ENCODE results near the gene GAL3ST1. TPM values are rescaled to one million over a fixed set of nuclear protein-coding genes. Genes with fewer than 3 reads are reported as not detected.

GAL3ST1 gene
- total RNA-seq, 2 experiments from 2014 or later: not detected

DNA sequence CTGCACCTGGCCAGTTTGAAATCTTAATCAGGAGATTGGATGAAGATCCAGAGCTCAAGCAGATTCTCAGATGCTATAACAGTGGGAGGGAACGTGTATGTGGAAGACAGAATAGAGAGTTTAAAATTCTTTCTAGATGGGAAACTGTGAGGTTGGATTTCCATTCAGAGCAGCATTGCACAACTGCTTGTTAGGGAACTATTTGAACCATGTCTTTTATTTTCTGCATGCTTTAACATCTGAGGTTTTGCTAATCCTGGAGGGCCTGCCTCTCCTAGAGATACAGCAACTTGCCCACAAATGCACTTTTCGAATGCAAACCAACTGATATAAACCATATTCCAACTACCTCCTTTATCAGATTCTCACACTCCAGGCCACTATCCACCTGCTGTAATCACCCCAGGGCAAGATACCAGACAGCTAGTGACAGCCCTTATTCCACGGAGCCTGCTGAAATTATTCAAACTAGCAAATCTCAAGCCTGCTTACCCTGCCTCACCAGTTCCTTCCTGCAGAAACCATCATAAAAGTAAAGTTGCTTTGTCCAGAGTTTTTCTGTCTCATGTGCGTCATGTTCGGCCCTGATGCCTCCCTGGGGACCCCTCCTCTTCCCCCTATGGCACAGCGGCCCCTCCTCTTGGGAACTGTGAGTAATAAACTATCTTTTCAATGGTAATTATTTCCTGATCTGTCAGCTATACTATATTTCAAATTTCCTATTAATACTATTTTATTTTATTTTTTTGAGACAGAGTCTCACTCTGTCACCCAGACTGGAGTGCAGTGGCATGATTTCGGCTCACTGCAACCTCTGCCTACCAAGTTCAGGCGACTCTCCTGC is 50.6 kb downstream of the GAL3ST1 start:
- TF ChIP-seq, protein P1, sequence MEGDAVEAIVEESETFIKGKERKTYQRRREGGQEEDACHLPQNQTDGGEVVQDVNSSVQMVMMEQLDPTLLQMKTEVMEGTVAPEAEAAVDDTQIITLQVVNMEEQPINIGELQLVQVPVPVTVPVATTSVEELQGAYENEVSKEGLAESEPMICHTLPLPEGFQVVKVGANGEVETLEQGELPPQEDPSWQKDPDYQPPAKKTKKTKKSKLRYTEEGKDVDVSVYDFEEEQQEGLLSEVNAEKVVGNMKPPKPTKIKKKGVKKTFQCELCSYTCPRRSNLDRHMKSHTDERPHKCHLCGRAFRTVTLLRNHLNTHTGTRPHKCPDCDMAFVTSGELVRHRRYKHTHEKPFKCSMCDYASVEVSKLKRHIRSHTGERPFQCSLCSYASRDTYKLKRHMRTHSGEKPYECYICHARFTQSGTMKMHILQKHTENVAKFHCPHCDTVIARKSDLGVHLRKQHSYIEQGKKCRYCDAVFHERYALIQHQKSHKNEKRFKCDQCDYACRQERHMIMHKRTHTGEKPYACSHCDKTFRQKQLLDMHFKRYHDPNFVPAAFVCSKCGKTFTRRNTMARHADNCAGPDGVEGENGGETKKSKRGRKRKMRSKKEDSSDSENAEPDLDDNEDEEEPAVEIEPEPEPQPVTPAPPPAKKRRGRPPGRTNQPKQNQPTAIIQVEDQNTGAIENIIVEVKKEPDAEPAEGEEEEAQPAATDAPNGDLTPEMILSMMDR (conservative IDR thresholded peaks at IDR 0.05; ENCODE audit: low read length): no peak
- no peak for TF ChIP-seq EZH2phosphoT487 (IDR thresholded peaks at IDR 0.05; ENCODE audit: borderline replicate concordance, low read depth, low read length)
- Histone ChIP-seq H3K36me3 (ENCODE audit: insufficient read depth, low read length) (no peaks in the 10 kb centered on the region), H2AFZ (ENCODE audit: low read length) (no peak overlapping the region), H3K79me2 (ENCODE audit: insufficient read depth, low read depth, low read length) (no peaks in the 10 kb centered on the region), H3K27ac (ENCODE audit: low read depth, low read length, poor library complexity, severe bottlenecking) (no peak overlapping the region), H3K4me1 (ENCODE audit: insufficient read depth, low read length, poor library complexity, severe bottlenecking) (no peaks in the 10 kb centered on the region), H3K4me3 (ENCODE audit: low read depth, low read length, poor library complexity, severe bottlenecking) (no peak overlapping the region), H3K4me2 (ENCODE audit: low read length) (no peak overlapping the region), H3K9me3 (ENCODE audit: low read length) (no peaks in the 10 kb centered on the region), H3K9me2 (ENCODE audit: insufficient read depth, low read length) (no peaks in the 10 kb centered on the region), H4K20me1 (ENCODE audit: insufficient read depth, low read length) (no peaks in the 10 kb centered on the region)
- intact Hi-C loops (cut with micrococcal nuclease; ENCODE audit: unreplicated experiment): no loop called here
- ChIA-PET CTCF (ENCODE audit: unreplicated experiment) (no interaction called here), POLR2A (no interaction called here)
- DNase-seq (ENCODE audit: low spot score): no peak
- BruUV-seq (replicated peaks): no TSS peak

DNA sequence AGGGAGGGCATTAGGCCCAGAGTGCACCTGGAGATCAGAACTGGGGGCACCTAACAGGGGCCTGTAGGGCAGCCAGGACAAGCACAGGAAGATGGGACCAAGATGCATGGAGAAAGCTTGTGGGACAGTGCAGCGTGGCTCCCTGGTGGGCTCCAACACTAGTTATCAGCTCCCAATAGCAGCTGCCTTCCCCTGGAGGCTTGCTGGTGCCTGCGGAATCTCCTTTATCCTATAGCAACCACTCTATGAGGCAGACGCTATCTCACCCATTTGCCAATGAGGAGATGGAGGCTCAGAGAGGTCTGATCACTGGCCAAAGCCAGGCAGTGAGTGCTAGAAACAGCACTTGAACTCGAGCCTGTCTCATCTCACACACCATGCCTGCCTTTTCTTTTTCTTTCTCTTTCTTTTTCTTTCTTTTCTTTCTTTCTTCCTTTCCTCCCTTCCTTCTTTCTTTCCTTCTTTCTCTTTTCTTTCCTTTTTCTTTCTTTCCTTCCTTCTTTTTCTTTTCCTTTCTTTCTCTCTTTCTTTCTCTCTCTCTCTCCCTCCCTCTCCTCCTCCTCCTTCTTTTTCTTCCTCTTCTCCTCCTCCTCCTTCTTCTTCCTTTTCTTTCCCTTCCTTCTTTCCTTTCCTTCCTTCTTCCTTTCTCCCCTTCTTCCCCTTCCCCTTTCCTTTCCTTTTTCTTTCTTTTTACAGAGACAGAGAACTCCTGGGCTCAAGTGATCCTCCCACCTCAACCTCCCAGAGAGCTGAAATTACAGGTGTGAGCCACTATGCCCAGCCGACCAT is 52.9 kb downstream of the GAL3ST1 start:
- no TSS peak for BruUV-seq (replicated peaks)
- DNase-seq (ENCODE audit: low spot score): no peak
- no peaks in the 10 kb centered on the region for H3K9me3 ChIP-seq (ENCODE audit: low read length)
- H3K79me2 ChIP-seq (ENCODE audit: insufficient read depth, low read depth, low read length): no peaks in the 10 kb centered on the region
- no peak overlapping the region for H3K4me3 ChIP-seq (ENCODE audit: low read depth, low read length, poor library complexity, severe bottlenecking)
- intact Hi-C loops (cut with micrococcal nuclease; ENCODE audit: unreplicated experiment): no loop called here
- no peak overlapping the region for H2AFZ ChIP-seq (ENCODE audit: low read length)
- H3K4me2 ChIP-seq (ENCODE audit: low read length): no peak overlapping the region
- no peaks in the 10 kb centered on the region for H3K9me2 ChIP-seq (ENCODE audit: insufficient read depth, low read length)
- no peaks in the 10 kb centered on the region for H3K4me1 ChIP-seq (ENCODE audit: insufficient read depth, low read length, poor library complexity, severe bottlenecking)
- POLR2A ChIA-PET: no interaction called here
- H4K20me1 ChIP-seq (ENCODE audit: insufficient read depth, low read length): no peaks in the 10 kb centered on the region
- H3K27ac ChIP-seq (ENCODE audit: low read depth, low read length, poor library complexity, severe bottlenecking): no peak overlapping the region
- no peaks in the 10 kb centered on the region for H3K36me3 ChIP-seq (ENCODE audit: insufficient read depth, low read length)
- TF ChIP-seq, protein P1 (conservative IDR thresholded peaks at IDR 0.05; ENCODE audit: low read length): no peak
- no peak for TF ChIP-seq EZH2phosphoT487 (IDR thresholded peaks at IDR 0.05; ENCODE audit: borderline replicate concordance, low read depth, low read length)
- CTCF ChIA-PET (ENCODE audit: unreplicated experiment): no interaction called here
